Eye (tissue), 1 donor: ENCODE data around the gene EML5.

Experiments used
- DNase-seq: peaks from one replicate; pipeline ENCODE4 v3.0.0-alpha.2; 2015

Gene EML5

GRCh38 chr14:88613552-88614010, 179.2 kb downstream of the EML5 start:
- DNase-seq: no peak

GRCh38 chr14:88612981-88613380, 179.8 kb downstream of the EML5 start:
- no peak for DNase-seq

GRCh38 chr14:88611878-88612277, 180.9 kb downstream of the EML5 start:
- no peak for DNase-seq

- no peak for DNase-seq
Observed at GRCh38 chr14:88607829-88608228, 184.9 kb downstream of the EML5 start.

- no peak for DNase-seq
Observed at GRCh38 chr14:88605594-88605993, 187.2 kb downstream of the EML5 start.

- no peak for DNase-seq
Observed at GRCh38 chr14:88604212-88604611, 188.5 kb downstream of the EML5 start.

- no peak for DNase-seq
Observed at GRCh38 chr14:88599761-88600439, 192.9 kb downstream of the EML5 start.

GRCh38 chr14:88599326-88599725, 193.4 kb downstream of the EML5 start:
- no peak for DNase-seq

- DNase-seq: no peak
Observed at GRCh38 chr14:88598097-88598675, 194.6 kb downstream of the EML5 start.

- DNase-seq: no peak
Observed at GRCh38 chr14:88597601-88598000, 195.2 kb downstream of the EML5 start.

- no peak for DNase-seq
Observed at GRCh38 chr14:88597038-88597437, 195.7 kb downstream of the EML5 start.

- peak; percentile 36 for DNase-seq
Observed at GRCh38 chr14:88592031-88592430, 200.7 kb downstream of the EML5 start.

- DNase-seq: peak; percentile 39
Observed at GRCh38 chr14:88590173-88590572, 202.6 kb downstream of the EML5 start.

- DNase-seq: no peak
Observed at GRCh38 chr14:88588081-88588480, 204.7 kb downstream of the EML5 start.

- DNase-seq: no peak
Observed at GRCh38 chr14:88584451-88584850, 208.3 kb downstream of the EML5 start.

- DNase-seq: no peak
Observed at GRCh38 chr14:88576222-88576621, 216.5 kb downstream of the EML5 start.

GRCh38 chr14:88572117-88572516, 220.6 kb downstream of the EML5 start:
- no peak for DNase-seq

GRCh38 chr14:88568196-88568595, 224.6 kb downstream of the EML5 start:
- no peak for DNase-seq

GRCh38 chr14:88565427-88565826, 227.3 kb downstream of the EML5 start:
- DNase-seq: no peak

- no peak for DNase-seq
Observed at GRCh38 chr14:88563845-88564244, 228.9 kb downstream of the EML5 start.

- peak; percentile 96 for DNase-seq
Observed at GRCh38 chr14:88562831-88563686, 229.7 kb downstream of the EML5 start, which contains the start of gene ZC3H14. Gene ZC3H14, plus strand, starts transcription at chr14:88563037. Its CDS starts 97 bp downstream, at chr14:88563134.

- DNase-seq: no peak
Observed at GRCh38 chr14:88562532-88562830, 230.3 kb downstream of the EML5 start.
